Measurements from ENCODE around the gene REXO5. TPM values are rescaled to one million over a fixed set of nuclear protein-coding genes. Genes with fewer than 3 reads are reported as not detected.

The REXO5 gene
- total and polyA plus RNA-seq, 2 donors (not counting 1 experiment from before 2014, with no cell fraction given), result 0.42 to 1.3 TPM

GRCh38 chr16:20865420-20866131 is 59.2 kb downstream of the REXO5 start:
- Histone ChIP-seq H3K79me2 (ENCODE audit: control insufficient read depth, insufficient read depth, low read length) (peaks cover 72% of the 10 kb centered on the region), H3K36me3 (replicated peaks in 1 of 2; ENCODE audit: control extremely low read depth in 1 of 2, control insufficient read depth in 1 of 2, extremely low read depth in 1 of 2, insufficient read depth in 2 of 2, low read length in 1 of 2) (peaks cover 7 to 9% of the 10 kb centered on the region in 2 experiments), H3K9ac (ENCODE audit: low read length) (no peak overlapping the region), H3K9me3 (ENCODE audit: control extremely low read depth in 1 of 3, control insufficient read depth in 2 of 3, insufficient read depth in 1 of 3, low read length in 2 of 3) (no peaks in the 10 kb centered on the region), H3K4me3 (ENCODE audit: control extremely low read depth in 1 of 5, extremely low read depth in 1 of 5, insufficient read depth in 1 of 5, low read depth in 2 of 5, low read length in 4 of 5) (no peak overlapping the region), H4K20me1 (ENCODE audit: control insufficient read depth, insufficient read depth, low read length, poor library complexity, severe bottlenecking) (peaks cover 17% of the 10 kb centered on the region), H3K27ac (ENCODE audit: low read length in 2 of 2) (no peak overlapping the region), H2AFZ (ENCODE audit: insufficient read depth, low read depth, low read length, poor library complexity, severe bottlenecking) (no peak overlapping the region), H3K4me1 (ENCODE audit: control insufficient read depth in 2 of 2, insufficient read depth in 2 of 2, low read length in 2 of 2) (no peaks in the 10 kb centered on the region), H3K4me2 (replicated peaks; ENCODE audit: low read depth, low read length, poor library complexity, severe bottlenecking) (no peak overlapping the region), H3K27me3 (replicated peaks in 1 of 4; ENCODE audit: control extremely low read depth in 1 of 4, control insufficient read depth in 3 of 4, insufficient read depth in 4 of 4, low read length in 3 of 4) (no peaks in the 10 kb centered on the region)
- Mint-ChIP-seq H3K9me3 (ENCODE audit: insufficient read depth) (no peaks in the 10 kb centered on the region), H3K27ac (no peak overlapping the region), H3K4me3 (no peak overlapping the region), H3K27me3 (no peaks in the 10 kb centered on the region), H3K4me1 (peaks cover 10% of the 10 kb centered on the region)
- DNase-seq, result no peak
- POLR2A ChIA-PET, result no interaction called here
- 65% methylated on average over 2 of the region's 6 CpGs for WGBS (ENCODE audit: insufficient coverage)
- ATAC-seq (ENCODE audit: low read depth), result no peak
- CTCF ChIA-PET, result interaction anchor here (1.0 to 4.0 kb wide), 3 partner anchors 9 to 14 kb away, joined by 3 to 21 read pairs (median 8); no protein-coding TSS in a partner anchor
- intact Hi-C loops (cut with micrococcal nuclease), result no loop called here
- no peak for TF ChIP-seq EZH2 (IDR thresholded peaks at IDR 0.05; ENCODE audit: borderline replicate concordance, insufficient read depth, low read depth, low read length, poor library complexity, severe bottlenecking)

DNA sequence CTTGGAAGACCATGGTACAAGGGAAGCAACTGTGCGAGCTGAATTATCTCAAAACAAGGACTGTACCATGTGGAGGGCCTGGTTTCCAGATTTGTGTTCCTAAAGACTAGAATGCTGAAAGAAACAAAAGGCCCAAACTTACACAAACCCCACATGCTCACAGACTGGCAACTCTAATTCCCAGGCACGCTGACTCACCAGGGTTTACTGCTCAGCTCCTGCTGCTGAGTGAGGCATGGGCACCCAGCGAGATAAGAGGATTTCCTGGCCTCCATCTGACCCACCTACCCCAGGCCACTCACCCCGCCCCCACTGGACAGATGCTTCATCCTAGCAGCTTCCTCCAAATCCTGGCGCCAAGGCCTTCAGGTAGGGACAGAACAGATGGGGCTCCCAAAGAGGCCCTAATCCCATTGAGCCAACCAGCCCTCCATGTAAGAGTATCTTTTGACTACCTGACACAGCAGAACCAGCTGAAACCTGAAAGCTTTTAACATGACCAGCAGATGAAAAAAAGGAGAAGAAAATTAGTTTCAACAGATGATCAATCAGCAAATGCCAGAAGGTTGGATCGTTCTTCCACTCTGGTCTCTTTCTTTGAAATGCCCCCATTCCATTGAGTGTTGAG is 59.9 kb downstream of the REXO5 start:
- Histone ChIP-seq H2AFZ (ENCODE audit: insufficient read depth, low read depth, low read length, poor library complexity, severe bottlenecking) (no peak overlapping the region), H3K27me3 (replicated peaks in 1 of 4; ENCODE audit: control extremely low read depth in 1 of 4, control insufficient read depth in 3 of 4, insufficient read depth in 4 of 4, low read length in 3 of 4) (no peaks in the 10 kb centered on the region), H3K79me2 (ENCODE audit: control insufficient read depth, insufficient read depth, low read length) (peaks cover 77% of the 10 kb centered on the region), H3K9ac (ENCODE audit: low read length) (no peak overlapping the region), H3K9me3 (ENCODE audit: control extremely low read depth in 1 of 3, control insufficient read depth in 2 of 3, insufficient read depth in 1 of 3, low read length in 2 of 3) (no peaks in the 10 kb centered on the region), H3K4me2 (replicated peaks; ENCODE audit: low read depth, low read length, poor library complexity, severe bottlenecking) (no peak overlapping the region), H3K27ac (ENCODE audit: low read length in 2 of 2) (no peak overlapping the region), H3K36me3 (replicated peaks in 1 of 2; ENCODE audit: control extremely low read depth in 1 of 2, control insufficient read depth in 1 of 2, extremely low read depth in 1 of 2, insufficient read depth in 2 of 2, low read length in 1 of 2) (peaks cover 6 to 7% of the 10 kb centered on the region in 2 experiments), H4K20me1 (ENCODE audit: control insufficient read depth, insufficient read depth, low read length, poor library complexity, severe bottlenecking) (peaks cover 18% of the 10 kb centered on the region), H3K4me1 (ENCODE audit: control insufficient read depth in 2 of 2, insufficient read depth in 2 of 2, low read length in 2 of 2) (no peaks in the 10 kb centered on the region), H3K4me3 (ENCODE audit: control extremely low read depth in 1 of 5, extremely low read depth in 1 of 5, insufficient read depth in 1 of 5, low read depth in 2 of 5, low read length in 4 of 5) (no peak overlapping the region)
- TF ChIP-seq EZH2 (IDR thresholded peaks at IDR 0.05; ENCODE audit: borderline replicate concordance, insufficient read depth, low read depth, low read length, poor library complexity, severe bottlenecking) (no peak), CTCF (IDR thresholded peaks at IDR 0.05) (no peak)
- no peak for DNase-seq
- intact Hi-C loops (cut with micrococcal nuclease), result no loop called here
- Mint-ChIP-seq H3K4me3 (no peak overlapping the region), H3K27me3 (no peaks in the 10 kb centered on the region), H3K9me3 (ENCODE audit: insufficient read depth) (no peaks in the 10 kb centered on the region), H3K4me1 (peaks cover 10% of the 10 kb centered on the region), H3K27ac (no peak overlapping the region)
- POLR2A ChIA-PET, result no interaction called here
- CTCF ChIA-PET, result interaction anchor here (1.0 to 4.0 kb wide), 3 partner anchors 8 to 15 kb away, joined by 3 to 21 read pairs (median 8); no protein-coding TSS in a partner anchor
- 89% methylated on average over 3 of the region's 6 CpGs for WGBS (ENCODE audit: insufficient coverage)
- no peak for ATAC-seq (ENCODE audit: low read depth)

Data from B cell (primary cell).